ENCODE data around the gene ASTN2.

- TF ChIP-seq CTCF (conservative IDR thresholded peaks at IDR 0.05; ENCODE audit: low read length) = no peak
- TF ChIP-seq EZH2phosphoT487 (IDR thresholded peaks at IDR 0.05; ENCODE audit: borderline replicate concordance, low read depth, low read length) = no peak
These were observed 978.7 kb downstream of the ASTN2 start for GRCh38 chr9:116436121-116436520.
